Hepatocyte (in vitro differentiated cells): ENCODE results near the gene MRTFA.

Experiments
- CTCF ChIP-seq: fragments of 200-600 bp; sonication (generic); IDR thresholded peaks from 2 replicates; pipeline ENCODE4 v1.5.1; 2016; ENCODE audit warnings: antibody characterized with exemption, mild to moderate bottlenecking; ENCODE audit not compliant: poor library complexity
- EZH2 ChIP-seq: fragments of 200-600 bp; sonication (generic); IDR thresholded peaks from 2 replicates; pipeline ENCODE4 v1.6.1; 2016; ENCODE audit warnings: antibody characterized with exemption, mild to moderate bottlenecking, borderline replicate concordance
- EZH2phosphoT487 ChIP-seq: fragments of 200-600 bp; sonication (generic); IDR thresholded peaks from one replicate; pipeline ENCODE4 v1.6.1; 2018; ENCODE audit warnings: antibody characterized with exemption, mild to moderate bottlenecking, low read depth, moderate library complexity; ENCODE audit not compliant: unreplicated experiment, severe bottlenecking

GRCh38 chr22:40665312-40665711 is 28.8 kb upstream of the MRTFA start:
- TF ChIP-seq CTCF (no peak), EZH2 (no peak), EZH2phosphoT487 (no peak)
